GM18499 (cell line): Measurements from ENCODE around the gene KIAA1755.

Experiments
- ATAC-seq: cut with Tn5 transposase; IDR thresholded peaks from one replicate; pipeline ENCODE4 v1.9.1; 2021; ENCODE audit warnings: moderate number of reproducible peaks; ENCODE audit not compliant: insufficient read depth, unreplicated experiment

KIAA1755 gene

GRCh38 chr20:38222231-38222922 lies 38.2 kb downstream of the KIAA1755 start:
- ATAC-seq, result no peak

DNA sequence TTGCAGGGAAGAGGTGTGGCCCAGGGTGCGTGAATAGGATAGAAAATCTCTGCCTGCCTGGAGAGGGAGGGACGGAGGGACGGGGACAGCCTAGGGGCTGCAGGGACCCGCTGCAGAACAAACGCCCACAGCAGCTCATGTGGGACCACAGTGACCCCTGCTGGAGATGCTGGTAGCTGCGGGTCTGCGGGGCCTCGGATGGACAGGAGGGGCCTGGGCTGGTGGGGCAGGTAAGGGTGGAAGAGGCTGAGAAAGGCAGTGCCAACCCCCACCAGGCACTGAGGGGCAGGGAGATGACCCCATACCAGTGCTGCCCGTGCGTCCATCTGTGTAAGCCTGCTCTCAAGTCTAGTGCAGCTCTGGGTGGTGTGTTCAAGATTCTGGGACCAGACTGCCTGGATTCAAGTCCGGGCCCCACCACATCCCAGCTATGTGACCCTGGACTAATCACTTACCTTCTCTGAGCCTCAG lies 39.4 kb downstream of the KIAA1755 start:
- ATAC-seq, result no peak

GRCh38 chr20:38220587-38221118 lies 39.9 kb downstream of the KIAA1755 start:
- ATAC-seq, result no peak

DNA sequence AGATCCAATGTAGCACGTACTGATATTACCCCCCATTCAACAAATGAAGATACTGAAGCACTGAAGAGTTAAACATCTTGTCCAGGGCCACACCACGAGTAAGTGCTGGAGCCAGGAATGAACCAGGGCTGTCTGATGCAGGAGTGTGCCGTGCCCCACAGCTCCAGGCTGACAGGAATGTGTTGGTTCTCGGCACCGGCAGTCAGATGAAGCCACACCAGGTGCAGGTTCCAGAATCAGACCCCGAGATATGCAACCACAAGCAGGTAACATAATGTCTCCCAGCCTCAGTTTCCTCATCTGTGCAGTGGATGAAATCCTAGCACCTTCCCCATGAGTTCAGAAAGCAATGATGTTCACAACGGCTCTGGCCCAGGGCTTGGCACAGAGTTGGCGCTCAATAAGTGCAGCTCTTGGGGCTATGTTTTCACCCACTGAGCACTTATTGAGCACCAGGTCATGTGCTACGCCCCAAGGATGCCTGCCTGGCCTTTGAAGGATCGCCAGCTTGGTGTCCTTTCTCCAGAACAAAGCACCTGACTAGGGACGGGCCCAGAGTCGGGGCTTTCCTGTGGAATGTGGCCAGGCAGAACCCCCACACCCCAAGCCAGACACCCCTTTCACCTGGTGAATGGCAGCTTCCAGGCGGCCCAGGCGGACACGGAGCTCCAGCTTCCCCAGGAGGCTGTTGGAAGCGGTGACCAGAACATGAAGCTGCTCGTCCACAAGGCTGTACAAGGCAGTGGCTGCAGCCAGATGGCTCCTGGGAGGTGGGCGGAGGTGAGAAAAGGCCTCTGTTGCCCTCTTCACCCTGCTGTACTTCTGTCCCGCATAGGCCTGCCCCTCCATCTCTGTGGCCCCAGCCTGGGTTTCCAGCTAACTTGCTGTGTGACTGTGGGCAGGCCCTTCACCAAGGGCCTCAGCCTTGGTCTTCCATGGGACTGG lies 41.3 kb downstream of the KIAA1755 start:
- no peak for ATAC-seq

DNA sequence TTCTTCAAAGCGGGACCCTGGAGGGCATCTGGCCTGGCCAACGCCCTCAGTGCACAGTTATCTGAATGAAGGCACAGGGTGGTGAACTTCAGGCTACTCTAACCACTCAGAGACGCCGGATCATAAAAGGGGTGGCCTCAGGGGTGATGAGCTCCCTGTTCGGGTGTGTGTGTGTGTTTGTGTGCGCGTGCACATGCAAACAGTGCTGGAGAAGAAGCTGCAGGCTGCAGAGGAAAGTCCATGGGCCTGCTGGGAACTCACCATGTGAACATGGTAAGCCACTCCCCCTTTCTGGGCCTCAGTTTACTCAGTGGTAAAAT lies 42.0 kb downstream of the KIAA1755 start:
- no peak for ATAC-seq

- ATAC-seq, result no peak
These were observed 42.6 kb downstream of the KIAA1755 start for GRCh38 chr20:38217791-38218565.

DNA sequence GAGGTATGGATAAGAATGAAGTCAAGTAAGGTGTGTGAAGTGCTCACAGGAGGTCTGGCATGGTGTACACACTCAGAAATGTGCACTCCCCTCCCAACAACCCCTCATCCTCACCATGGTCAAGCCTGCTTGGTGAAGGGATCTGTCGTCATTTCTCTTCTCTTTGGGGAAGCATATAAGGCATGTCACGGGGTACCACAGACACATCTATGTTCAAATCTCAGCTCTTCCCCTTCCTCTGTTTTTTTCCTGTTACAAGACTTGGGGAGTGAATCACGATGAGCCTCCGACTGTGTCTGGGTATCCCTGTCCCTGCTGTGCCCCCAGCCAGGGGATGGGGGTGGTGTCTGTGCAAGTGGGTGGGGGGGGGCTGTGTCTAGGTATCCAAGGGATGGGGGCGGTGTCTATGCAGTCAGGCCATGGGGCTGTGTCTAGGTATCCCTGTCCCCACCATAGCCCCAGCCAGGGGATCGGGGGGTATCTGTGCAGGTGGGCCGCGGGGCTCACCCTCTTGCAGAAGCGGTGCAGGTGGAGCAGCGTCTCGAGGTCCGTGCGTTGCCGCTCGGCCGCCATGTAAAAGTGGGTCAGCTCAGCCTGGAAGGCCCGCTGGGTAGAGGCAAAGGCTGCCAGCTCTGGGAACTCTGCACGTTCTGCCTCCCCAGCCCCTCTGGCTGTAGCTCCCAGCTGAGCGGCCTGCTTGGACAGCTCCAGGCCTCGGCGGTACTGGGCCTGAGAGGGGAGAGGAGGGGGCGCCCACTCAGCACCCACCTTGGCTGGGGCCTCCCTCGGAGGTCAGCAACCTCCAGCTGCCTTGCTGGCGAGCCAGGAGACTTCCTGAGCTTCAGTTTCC lies 43.6 kb downstream of the KIAA1755 start:
- no peak for ATAC-seq

GRCh38 chr20:38216201-38216600 lies 44.3 kb downstream of the KIAA1755 start:
- ATAC-seq, result no peak

DNA sequence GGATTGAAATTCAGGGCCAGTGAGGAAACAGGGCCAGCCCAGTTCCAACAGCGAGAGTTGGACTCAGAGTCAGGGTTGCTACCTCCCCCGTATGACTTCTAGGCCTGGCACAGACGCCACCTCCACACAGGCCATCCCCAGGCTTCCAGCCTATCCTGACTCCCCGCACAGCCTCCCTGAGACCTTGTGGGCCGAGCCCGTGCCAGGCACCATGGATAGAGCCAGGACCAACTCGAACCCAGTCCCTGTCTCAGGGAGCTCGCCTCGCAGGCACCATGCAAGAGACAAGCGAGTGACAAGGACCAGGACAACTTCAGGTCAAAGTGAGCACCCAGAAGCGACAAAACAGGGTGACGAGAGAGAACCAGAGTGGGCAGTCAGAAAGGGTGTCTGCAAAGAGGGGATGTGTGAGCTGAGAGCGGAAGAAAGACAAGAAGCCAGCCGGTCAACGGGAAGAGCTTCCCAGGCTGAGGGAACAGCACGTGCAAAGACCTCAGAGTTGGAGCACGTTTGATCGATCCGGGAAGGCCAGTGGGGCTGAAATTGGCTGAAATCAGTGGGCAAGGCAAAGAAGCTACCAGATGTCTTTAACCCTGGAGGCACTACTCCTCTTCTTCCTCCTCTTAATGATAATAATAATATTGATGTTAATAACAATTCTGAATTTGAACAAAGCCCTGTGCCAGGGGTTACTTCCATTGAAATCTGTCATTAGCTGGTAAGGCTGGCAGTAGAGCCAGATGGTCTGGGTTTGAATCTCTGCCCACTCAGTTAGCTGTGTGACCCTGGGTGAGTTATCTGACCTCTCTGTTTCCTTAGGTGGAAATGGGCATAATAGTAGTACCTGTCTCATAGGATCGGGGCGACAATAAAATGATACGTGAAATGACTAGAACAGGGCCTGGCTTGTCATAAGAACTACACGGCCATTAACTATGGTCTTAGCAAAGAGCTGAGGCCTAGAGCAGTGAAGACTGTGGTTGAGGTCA lies 45.0 kb downstream of the KIAA1755 start:
- no peak for ATAC-seq

- ATAC-seq, result no peak
These were observed 46.0 kb downstream of the KIAA1755 start for GRCh38 chr20:38214256-38215193.

GRCh38 chr20:38213607-38213940 lies 47.0 kb downstream of the KIAA1755 start:
- ATAC-seq, result no peak

- ATAC-seq, result no peak
These were observed 47.5 kb downstream of the KIAA1755 start for GRCh38 chr20:38212806-38213606.

- ATAC-seq, result no peak
These were observed 49.1 kb downstream of the KIAA1755 start for GRCh38 chr20:38211200-38212097.

DNA sequence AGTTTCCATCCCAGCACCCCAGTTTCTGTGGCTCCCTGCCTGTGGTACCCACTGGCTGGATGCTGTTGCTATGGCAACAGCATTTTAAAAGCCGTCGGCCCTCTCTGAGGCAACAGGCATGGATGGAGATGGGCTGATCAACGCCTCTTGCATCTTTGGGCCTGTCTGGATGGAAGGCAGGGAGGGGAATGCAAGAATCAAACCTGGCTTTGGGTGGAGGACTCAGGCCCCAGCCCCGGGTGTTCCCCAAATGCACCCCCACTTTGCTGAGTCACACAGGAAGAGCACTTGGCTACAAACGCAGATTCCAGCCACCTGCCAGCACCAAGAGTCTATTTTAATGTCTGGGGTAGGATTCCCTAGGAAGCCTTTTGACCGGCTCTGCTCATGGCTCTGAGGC lies 49.8 kb downstream of the KIAA1755 start:
- no peak for ATAC-seq

GRCh38 chr20:38209736-38210405 lies 50.7 kb downstream of the KIAA1755 start:
- ATAC-seq, result no peak
